Bronchial epithelial cell (primary cell): Measurements from ENCODE around the gene PFKL. TPM values are rescaled to one million over a fixed set of nuclear protein-coding genes. Genes with fewer than 3 reads are reported as not detected.
"Not testable (repeated sequence)": the region's sequence is repeated elsewhere in the genome, so short reads cannot be mapped to it uniquely, and the experiment has no call there.

Source experiments
- DNase-seq: peaks from one replicate; pipeline ENCODE4 v3.0.0-alpha.2; 2010; ENCODE audit warnings: low read depth
- FAIRE-seq: peaks from 2 replicates; lab custom pipeline; 2011; peaks lifted over from hg19 to GRCh38; lab: Jason Lieb, UNC
- H3K27me3 ChIP-seq: 2 replicates; pipeline ENCODE4 v1.5.1; 2011; ENCODE audit warnings: low read length; ENCODE audit not compliant: control insufficient read depth, insufficient read depth
- H3K36me3 ChIP-seq: 2 replicates; pipeline ENCODE4 v1.5.1; 2011; ENCODE audit warnings: low read length; ENCODE audit not compliant: control insufficient read depth, insufficient read depth
- H3K4me3 ChIP-seq: 2 replicates; pipeline ENCODE4 v1.5.1; 2011; ENCODE audit warnings: mild to moderate bottlenecking, low read depth, low read length, control low read depth
- CTCF ChIP-seq: IDR thresholded peaks from 2 replicates; pipeline ENCODE4 v1.5.1; 2011; ENCODE audit warnings: mild to moderate bottlenecking, moderate library complexity, low read length, control low read depth, inconsistent platforms; ENCODE audit not compliant: insufficient read depth, severe bottlenecking
- total RNA-seq: library from RNA; depleted of rRNA; stranded (reverse); fragments of >200 nt; gene quantifications from 2 replicates; pipeline ENCODE4 v1.2.1, GENCODE V29; 2014

Gene PFKL
- total RNA-seq, 1 donor from 2014 or later, result 148 TPM

- Histone ChIP-seq H3K36me3 (no peaks in the 10 kb centered on the region), H3K4me3 (no peak overlapping the region), H3K27me3 (peaks cover 9% of the 10 kb centered on the region)
- DNase-seq (no peak), FAIRE-seq (no peak)
- TF ChIP-seq CTCF, result no peak
Measured at GRCh38 chr21:44282370-44282769, 17.5 kb upstream of the PFKL start.

- H3K4me3 ChIP-seq, H3K27me3 ChIP-seq, DNase-seq, H3K36me3 ChIP-seq, FAIRE-seq: not testable (repeated sequence)
Measured at GRCh38 chr21:44283211-44283785, 16.6 kb upstream of the PFKL start.

- FAIRE-seq, result no peak
- TF ChIP-seq CTCF, result no peak
- H3K4me3 ChIP-seq, result no peak overlapping the region
- peaks cover 9% of the 10 kb centered on the region for H3K27me3 ChIP-seq
- H3K36me3 ChIP-seq, result no peaks in the 10 kb centered on the region
- DNase-seq, result no peak
Measured at GRCh38 chr21:44283948-44284347, 15.9 kb upstream of the PFKL start.

GRCh38 chr21:44285138-44285992 is 14.5 kb upstream of the PFKL start, which contains the start of gene AIRE:
Gene AIRE (plus strand): TSS chr21:44285876. CDS start chr21:44286007, 131 bp downstream.
- DNase-seq (no peak), FAIRE-seq (no peak)
- H3K36me3 ChIP-seq, result no peaks in the 10 kb centered on the region
- no peak within 1 kb of the TSS for H3K4me3 ChIP-seq
- H3K27me3 ChIP-seq, result peaks cover 9% of the 10 kb centered on the region
- TF ChIP-seq CTCF, result no peak

- no peak overlapping the region for H3K4me3 ChIP-seq
- TF ChIP-seq CTCF, result no peak
- FAIRE-seq (no peak), DNase-seq (no peak)
- H3K27me3 ChIP-seq, result peaks cover 11% of the 10 kb centered on the region
- no peaks in the 10 kb centered on the region for H3K36me3 ChIP-seq
Measured at GRCh38 chr21:44286086-44286715, 13.7 kb upstream of the PFKL start.
